Amygdala (tissue), 56 donors: ENCODE measurements around the gene RAC2.
A peak's percentile ranks its signal among the peaks of the same experiment; 100 is the strongest.

Experiments
- DNase-seq, 56 donors: peaks; one replicate each; lab custom pipeline; 2025; lab: John Stamatoyannopoulos, UW

Gene RAC2

DNA sequence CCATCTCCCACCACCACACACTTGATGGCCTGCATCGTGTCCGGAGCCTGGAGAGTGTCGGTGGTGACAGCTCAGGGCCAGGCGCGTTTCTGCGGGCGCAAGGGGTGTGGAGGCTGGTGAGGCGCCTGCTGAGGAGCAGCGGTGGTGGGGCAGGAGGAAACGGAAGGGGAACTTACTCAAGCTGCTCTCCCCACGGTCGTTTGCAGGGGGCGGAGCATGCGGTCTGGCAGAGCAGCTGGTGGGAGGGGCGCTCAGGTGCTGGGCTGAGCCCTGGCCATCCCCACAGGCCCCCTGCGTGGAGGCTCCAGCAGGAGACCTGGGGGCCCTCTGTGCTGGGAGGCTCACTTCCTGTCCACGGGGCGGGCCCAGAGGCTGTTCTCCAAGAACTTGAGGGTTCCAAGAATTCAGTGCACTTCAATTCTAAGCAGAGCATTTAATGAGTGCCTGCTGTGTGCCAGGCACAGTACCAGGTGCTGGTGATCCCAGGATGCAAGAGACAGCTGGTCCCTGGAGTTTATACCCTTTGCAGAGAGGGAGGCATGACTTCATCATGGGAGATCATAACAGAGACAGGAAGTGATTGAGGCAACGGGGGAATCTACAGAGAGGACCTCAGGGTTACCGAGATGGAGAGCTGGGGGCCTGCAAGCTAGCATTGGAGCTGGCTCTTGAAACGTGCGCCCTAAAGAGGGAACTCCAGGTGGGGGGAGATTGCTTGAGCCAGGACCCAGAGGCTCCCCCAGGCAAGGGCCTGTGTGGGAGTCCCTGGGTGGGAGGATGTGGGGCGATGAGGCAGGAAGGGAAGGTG is at the start of gene RAC2:
TSS of gene RAC2 (minus strand) at position 156 of the 808 bp plus-strand sequence. CDS start at position 35, 121 bp downstream.
- DNase-seq, result peak in 13 of 56 donors; percentile 10 to 38 (median 22)

DNA sequence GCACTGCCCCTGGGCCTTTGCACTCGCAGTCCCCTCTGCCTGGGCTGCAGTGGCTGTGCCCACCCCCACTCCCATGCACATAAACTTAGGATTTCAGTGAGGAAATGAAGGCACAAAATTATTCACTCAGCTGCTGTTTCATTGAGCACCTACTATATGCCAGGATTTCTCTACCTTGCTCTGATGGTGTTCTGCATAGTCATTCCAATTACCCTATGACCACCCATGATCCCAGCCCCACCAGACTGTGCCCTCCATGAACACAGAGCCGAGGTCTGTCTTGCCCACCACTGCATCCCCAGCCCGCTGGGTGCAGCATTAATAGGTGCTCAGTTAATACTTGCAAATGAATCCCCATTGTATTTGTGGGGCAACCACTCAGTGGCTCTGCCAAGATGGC is 49.1 kb upstream of the RAC2 start:
- DNase-seq, result no peak

DNA sequence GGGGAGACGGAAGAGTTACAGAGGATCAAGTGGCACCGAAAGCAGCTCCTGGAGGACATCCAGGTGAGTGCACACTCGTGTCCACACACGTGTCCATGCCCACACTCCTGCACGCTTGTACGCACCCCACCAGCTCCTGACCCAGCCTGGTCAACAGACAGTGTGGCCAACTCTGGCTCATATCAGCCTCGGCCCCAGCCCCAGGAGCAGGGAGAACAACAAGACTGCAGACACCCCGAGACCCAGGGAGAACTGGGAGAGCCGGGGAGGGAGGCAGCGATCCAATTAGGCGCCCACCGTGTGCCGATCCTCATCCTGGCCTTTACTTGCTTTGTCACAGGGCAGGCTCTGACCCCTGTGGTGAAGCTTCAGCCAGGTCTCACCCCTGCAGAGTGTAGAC is 48.6 kb upstream of the RAC2 start:
- DNase-seq, result no peak

DNA sequence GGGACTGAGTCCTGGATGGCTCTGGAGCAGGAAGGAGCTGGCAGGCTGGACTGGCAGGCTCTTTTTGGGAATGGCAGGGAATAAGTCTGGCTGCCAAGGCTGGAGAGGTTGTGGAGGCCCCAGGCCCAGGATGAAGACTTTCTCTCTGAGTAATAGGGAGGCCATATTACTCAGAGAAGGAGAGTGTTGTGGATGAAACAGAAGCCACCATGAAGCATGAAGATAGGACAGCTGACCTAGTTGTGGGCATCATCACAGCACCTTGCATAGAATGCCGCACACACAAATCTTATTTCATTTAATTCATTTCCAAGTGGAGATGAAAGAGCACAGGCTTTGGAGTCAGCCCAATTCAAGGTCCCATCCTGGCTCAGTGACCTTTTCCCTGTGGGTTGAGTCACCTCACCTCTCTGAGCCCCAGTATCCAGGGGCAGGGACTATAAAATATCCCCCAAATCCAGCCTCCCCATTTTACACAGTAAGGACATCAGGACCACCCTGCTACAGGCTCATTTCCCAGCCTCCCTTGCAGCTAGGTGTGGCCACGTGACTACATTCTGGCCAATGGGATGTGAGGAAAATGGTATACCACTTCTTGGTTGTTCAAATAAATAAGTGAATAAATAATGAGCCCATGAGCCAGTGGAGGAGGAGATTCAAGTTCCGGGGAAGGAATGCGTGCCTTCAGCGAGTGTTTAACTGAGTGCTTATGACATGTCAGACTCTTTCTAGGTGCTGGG is 47.7 kb upstream of the RAC2 start:
- DNase-seq, result no peak

DNA sequence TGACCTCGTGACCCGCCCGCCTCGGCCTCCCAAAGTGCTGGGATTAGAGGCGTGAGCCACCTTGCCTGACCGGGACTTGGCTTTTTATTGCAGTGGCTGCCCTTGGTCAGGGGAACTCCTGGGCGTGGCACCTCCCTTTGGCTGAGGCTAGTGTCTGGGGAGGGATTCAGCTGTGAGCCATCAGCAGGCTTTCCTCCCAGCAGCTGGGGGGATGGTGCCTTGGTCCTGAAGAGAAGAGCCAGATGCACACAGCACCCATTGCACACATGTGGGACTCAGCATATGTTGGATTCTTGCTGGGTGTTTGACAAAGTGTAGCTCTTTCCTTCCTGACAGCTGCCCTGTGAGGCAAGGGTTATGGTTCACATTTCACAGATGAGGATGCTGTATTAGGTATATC is 46.7 kb upstream of the RAC2 start:
- no peak for DNase-seq

DNA sequence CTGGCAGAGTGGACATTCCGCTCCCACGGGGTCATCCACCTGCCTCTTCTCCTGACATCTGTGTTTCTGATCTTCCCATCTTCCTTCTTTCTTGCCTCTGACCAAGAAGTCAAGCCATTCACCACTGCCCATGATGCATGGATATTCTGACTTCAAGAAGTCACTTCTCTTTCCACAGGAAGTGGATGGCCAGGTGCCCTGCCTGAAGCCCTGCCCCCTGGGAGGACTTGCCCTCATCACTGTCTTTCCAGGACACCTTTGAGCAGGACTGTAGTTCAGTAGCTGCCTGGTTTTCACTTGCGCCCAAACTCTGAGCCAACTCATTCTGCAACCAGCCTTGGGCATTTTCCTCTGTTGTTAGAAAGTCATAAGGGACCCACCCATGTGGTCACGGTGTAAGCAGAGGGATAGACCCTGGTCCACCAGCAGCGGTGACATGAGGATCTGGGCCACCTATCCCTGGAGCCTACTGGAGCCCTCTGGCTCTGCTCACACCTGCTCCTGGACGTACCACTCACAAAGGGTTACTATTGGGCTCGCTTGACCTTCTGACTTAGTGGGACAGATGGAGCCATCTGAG is 45.2 kb upstream of the RAC2 start:
- no peak for DNase-seq

DNA sequence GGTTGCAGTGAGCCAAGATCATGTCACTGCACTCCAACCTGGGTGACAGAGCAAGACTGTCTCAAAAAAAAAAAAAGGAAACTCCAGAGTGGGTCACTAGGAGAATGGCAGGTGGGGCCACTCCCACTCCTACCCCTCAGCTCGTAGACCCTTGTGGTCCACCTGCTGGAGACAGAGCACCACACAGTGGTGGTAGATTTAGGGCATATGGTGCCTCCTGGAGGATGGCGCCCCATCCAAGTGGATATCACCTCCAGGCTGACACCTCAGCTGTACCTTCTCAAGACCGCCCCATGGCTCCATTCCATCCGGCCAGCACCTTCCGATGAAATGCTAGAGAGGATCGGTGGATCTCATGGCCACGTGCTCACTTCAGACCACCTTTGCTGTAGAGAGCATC is 44.5 kb upstream of the RAC2 start:
- DNase-seq, result no peak

DNA sequence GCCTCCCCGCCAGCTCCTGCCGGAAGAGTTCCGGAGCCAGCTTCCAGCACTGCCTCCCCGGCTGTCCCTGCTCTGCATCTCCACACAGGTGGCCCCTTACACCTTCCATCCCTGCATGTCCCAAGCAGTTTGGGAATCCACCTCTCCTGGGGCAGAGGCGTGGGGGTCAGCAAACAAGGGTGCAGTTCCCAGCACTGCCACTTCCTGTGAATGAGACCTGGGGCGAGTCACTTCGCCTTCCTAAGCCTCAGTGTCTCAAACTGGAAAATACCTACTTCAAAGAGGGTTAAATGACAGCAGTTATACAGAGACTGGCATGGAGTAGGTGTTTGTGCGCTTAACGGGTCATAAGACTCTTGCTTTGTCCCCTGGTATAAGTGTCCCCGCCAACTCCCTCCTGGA is 43.5 kb upstream of the RAC2 start:
- no peak for DNase-seq

DNA sequence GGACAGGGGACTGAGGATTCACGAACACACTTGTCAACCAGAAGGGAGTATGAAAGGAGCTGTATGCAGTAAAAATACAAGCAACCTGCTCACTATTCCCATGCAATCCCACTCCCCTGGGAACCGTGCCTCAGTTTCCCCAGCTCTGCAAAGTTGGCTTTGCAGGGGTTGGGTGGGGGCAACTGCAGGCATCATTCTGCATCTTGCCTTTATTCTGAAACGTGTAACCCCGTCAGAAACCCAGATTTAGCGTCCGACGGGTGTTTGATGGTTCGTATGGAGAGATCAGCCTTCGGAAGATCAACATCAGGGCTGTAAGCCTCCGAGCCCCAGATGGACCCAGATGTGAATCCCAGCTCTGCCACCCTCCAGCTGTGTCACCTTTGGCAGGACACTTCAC is 41.9 kb upstream of the RAC2 start:
- DNase-seq, result no peak

DNA sequence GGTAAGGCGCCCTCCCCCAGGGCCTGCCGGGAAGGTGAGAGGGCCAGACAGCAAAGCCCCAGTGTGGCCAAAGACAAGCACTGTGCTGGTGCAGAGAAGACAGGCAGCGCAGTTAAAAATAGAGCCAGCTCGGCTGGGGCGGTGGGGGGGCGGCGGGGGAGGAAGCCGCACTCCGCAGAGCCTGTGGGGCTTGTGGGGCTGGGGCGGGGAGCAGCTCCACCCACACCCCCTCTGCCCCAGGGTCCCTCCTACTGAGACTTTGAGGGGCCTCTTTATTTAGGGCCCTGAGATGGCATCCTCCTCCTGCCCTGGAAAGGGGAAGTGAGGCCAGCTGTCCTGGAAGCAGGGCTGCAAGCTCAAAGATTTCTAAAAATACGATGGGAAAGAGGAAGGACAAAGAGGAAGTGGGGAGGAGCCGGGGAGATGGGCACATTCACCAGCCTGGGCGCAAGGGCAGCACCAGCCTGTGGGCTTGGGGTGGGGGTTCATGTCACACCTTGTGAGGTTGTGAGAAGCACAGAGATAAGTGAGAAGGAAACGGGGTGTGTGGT is 40.8 kb upstream of the RAC2 start:
- peak in 36 of 56 donors; percentile 3 to 82 (median 30) for DNase-seq

DNA sequence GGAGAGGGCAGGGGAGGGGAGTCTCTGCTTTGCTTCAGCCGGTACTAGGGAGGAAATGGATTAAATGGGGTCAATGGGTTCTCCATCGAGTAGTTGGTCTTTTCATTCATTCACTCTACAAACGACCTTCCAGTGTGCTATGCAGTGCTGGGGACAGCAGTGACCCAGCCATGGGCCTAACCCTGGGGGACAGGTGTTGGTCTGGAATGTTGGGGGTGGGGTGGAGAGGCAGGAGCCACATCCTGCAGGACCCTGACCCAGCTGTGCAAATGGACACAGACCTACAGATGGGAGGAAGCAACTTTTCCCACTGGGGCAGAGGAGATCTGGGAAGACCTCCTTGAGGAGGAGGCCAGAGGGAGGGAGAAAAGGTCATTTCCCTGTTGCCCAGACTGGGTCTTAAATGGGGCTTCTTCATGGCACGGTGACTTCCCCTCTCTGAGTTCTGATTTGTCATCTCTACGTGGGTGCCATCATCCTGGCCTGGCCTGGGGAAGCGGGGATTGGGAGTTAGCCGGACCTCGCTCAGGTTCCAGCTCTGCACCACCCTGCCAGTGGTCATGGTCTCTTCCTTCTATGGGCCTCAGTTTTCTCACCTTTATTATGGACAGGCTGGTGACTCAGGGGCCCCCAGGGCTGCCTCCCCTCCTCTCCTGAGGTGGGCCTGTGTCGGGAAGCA is 40.2 kb upstream of the RAC2 start:
- DNase-seq, result peak in 1 of 56 donors; percentile 61

DNA sequence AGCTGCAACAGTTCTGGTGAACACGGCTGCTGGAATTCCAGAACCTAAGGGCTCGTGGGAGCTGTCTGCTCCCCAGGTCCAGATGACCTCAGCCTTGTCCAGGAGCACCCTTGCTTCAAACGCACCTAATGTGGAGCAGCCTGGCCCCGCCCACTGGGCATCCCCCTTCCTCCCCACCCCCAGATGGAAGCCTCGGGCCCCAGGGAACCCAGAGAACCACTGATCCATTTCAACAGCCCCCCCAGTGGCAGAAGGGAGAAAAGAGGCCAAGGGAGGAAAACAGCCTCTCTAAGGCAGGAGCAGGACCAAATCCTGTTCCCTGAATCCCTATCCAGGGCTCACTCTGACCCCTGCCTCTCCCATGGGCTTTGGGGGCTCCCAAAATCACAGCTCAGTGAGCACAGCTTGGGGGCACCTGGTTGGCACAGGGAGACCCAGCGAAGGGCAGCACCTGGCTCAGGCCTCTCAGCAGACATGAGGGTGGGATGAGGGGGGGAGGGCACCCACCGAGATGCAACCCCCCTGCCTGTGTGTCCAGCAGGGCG is 39.4 kb upstream of the RAC2 start:
- DNase-seq, result peak in 2 of 56 donors; percentile 17 to 46

DNA sequence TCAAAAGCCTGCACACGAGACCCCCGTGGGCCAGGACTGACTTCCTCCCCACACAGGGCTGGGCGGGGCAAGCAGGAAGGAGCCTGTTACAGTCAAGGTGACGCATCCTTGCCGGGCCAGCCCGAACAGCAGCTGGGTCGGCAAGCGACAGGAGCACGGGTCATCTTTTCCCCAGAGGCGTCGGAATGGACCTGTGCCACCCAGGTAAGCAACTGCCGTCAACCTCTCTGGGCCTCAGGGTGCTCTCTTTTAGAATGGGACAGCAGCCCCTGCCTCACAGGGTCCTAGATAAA is 38.3 kb upstream of the RAC2 start, which contains the start of gene CYTH4:
TSS of gene CYTH4 (plus strand) at position 124 of the 293 bp plus-strand sequence. CDS start at position 186, 62 bp downstream.
- DNase-seq, result peak in 5 of 56 donors; percentile 12 to 30 (median 17)

DNA sequence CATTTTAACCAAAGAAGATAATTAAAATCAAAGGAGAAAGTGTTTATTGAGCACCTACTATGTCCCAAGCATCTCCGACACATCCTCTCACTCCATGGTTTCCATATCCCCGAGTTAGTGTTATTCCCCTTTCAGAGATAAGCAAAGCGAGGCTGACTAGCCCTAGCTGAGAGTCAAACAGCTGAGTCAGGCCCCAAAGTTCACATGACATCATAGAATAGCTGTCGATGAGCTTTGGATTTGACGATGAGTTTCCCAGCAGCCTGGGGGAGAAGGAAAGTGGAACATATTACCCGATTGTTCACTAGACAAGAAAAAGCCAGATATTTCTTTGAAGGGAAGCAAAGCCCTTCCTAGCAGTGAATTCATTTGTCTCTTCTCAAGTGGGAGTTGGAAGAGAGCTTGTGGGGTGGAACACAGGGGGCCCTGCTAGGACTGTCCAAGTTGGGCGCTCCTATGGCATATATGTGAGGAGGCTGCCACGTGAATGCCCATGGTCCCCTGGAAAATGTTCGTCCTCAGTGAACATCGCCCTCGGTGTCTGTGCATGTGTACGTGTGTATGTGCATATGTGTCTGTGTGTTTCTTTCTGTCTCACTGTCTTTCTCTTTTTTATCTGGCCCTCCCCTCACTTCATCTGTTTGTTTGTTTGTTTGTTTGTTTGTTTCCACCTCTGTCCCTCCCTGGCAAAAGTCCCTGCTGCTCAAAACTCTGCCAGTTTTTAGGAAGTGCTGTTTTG is 37.7 kb upstream of the RAC2 start:
- DNase-seq, result no peak

DNA sequence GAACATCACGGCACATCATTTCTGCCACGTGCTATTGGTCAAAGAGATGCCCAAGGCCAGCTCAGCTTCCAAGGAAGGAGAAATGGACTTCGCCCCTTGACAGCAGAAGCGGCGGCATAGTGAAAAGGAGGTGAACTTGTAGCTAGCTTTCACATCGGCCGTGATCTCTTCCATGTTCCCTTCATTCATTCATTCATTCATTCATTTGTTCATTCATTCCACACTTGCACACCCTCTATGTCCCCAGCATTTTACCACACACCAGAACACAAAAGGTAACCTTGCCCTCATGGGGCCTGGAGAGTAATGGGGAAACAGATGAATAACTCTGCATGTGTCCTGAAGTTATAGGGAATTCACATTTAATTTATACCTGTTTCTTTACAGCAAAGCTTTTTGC is 37.1 kb upstream of the RAC2 start:
- no peak for DNase-seq

DNA sequence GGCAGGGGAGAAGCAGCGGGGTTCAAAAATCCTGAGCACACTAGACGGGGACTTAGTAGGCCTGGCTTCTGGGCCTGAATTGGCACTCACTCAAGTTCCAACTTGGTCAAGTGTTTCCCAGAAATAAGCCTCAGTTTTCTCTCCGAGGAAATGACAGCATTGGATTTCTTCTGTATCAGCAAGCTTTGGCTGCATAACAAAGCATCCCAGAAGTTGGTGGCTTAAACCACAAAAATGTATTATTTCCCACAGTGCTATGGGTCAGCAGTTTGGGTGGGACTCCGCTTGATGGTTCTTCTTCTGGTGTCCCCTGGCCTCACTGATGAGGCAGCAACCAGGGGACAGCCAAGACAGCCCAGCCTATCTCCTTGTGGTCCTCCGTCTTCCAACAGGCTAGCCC is 36.6 kb upstream of the RAC2 start:
- DNase-seq, result no peak

DNA sequence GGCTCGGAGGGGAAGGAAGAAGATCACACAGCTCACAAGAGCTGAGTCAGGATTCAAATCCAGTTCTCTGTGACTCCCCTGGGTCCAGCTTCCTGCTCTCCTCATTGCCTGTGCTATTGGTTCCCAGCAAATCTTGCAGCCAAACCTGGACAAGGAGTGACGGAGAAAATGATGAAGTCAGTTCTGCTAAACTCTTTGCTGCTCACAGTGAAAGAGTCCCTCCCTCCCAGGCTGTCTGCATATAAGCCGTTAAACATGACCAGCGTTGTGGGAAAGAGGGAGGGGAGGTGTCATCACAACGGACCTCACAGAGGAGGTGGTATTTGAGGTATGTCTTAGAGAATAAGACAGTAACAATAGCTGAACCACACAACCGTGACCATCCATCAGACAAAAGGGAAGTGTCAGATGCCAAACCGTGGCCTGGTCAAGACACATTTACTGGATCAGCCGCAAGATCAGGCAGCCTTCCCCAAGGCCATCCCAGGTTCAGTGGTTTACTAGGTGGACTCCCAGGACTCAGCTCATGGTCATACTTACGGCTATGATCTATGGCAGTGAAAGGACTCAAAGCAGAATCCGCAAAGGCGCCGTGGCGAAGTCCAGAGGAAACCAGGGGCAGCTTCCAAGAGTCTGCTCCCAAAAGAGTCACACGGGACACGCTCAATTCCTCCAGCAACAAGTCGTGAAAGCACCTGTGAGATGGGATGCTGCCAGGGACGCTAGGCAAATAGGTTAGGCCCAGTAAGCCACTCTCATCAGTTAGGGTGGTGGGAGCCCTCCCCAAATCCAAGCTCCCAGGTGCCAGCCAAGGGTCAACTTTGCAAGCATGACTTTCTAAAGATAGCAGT is 35.5 kb upstream of the RAC2 start:
- no peak for DNase-seq

DNA sequence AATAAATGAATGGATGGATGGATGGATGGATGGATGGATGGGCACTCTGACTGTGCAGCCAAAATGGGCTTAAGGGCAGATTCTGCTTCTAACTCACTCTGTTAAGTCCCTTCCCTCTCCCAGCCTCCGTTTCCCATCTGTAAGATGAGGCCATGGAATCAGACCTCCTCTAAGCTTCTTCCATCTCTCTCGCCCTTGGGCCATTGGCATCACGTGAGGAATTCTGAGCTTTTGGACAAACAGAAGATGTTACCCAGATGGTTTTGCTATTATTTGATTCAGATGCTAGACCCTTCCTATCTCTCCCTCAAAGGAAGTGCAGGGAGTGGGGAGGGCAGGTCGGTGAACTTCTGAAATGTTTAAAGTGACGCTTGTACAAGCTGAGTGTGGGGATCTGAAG is 34.2 kb upstream of the RAC2 start:
- DNase-seq, result no peak

DNA sequence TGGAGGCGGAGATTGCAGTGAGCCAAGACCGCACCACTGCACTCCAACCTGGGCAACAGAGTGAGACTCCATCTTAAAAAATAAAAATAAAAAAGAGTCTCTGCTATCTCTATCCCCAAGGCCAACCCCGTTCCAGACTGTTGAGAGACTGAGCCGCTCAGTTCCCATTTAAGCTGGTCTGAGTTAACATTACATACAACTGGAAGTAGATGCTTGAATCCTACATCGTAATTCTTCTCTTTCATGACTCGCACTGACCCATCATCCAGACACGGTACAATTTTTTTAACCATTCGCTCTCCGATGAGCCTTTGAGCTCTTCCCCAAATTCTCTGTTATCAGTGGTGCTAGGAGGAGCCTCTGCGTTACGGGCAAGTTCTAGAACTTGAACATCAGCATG is 33.3 kb upstream of the RAC2 start:
- DNase-seq, result no peak
